ENCODE results near the gene PPP1R15A.
"Not testable (repeated sequence)": the region's sequence is repeated elsewhere in the genome, so short reads cannot be mapped to it uniquely, and the experiment has no call there.

The PPP1R15A gene

GRCh38 chr19:48918071-48918470 lies 45.9 kb downstream of the PPP1R15A start:
- no peak for DNase-seq

- DNase-seq: peak; percentile 8
Measured at GRCh38 chr19:48918801-48919247, 46.6 kb downstream of the PPP1R15A start.

- not testable (repeated sequence) for DNase-seq
Measured at GRCh38 chr19:48919271-48919670, 47.0 kb downstream of the PPP1R15A start.

DNA sequence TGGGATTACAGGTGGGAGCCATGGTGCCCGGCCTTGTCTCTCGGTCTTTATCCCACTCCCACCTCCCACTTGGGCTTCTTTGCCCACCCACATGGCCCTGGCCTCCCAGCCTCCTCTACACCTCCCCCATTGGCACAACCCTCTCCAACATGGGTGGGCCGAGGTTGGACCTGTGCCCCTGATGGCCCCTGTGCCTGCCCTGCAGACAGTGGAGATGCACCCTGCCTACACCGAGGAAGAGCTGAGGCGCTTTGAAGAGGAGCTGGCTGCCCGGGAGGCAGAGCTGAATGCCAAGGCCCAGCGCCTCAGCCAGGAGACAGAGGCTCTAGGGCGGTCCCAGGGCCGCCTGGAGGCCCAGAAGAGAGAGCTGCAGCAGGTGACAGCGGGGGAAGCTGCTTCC lies 48.7 kb downstream of the PPP1R15A start:
- no peak for DNase-seq

DNA sequence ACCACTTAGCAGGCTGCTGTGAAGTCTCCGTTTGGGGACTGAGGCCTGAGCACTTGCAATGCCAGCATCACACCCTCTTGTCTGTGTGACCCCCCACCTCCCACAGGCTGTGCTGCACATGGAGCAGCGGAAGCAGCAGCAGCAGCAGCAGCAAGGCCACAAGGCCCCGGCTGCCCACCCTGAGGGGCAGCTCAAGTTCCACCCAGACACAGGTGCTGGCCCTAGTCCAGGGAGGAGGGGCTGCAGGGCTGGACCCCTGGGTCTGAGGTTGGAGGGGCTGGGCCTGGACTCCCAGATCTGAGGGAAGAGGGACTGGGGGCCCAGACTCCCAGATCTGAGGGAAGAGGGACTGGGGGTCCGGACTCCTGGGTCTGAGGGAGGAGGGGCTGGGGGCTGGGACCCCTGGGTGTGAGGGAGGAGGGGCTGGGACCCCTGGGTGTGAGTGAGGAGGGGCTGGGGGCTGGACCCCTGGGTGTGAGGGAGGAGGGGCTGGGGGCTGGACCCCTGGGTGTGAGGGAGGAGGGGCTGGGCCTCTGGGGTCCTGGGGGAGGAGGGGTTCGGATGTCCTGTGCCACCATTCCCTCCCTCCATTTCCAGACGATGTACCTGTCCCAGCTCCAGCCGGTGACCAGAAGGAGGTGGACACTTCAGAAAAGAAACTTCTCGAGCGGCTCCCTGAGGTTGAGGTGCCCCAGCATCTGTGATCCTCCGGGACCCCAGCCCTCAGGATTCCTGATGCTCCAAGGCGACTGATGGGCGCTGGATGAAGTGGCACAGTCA lies 49.7 kb downstream of the PPP1R15A start:
- DNase-seq: no peak

DNA sequence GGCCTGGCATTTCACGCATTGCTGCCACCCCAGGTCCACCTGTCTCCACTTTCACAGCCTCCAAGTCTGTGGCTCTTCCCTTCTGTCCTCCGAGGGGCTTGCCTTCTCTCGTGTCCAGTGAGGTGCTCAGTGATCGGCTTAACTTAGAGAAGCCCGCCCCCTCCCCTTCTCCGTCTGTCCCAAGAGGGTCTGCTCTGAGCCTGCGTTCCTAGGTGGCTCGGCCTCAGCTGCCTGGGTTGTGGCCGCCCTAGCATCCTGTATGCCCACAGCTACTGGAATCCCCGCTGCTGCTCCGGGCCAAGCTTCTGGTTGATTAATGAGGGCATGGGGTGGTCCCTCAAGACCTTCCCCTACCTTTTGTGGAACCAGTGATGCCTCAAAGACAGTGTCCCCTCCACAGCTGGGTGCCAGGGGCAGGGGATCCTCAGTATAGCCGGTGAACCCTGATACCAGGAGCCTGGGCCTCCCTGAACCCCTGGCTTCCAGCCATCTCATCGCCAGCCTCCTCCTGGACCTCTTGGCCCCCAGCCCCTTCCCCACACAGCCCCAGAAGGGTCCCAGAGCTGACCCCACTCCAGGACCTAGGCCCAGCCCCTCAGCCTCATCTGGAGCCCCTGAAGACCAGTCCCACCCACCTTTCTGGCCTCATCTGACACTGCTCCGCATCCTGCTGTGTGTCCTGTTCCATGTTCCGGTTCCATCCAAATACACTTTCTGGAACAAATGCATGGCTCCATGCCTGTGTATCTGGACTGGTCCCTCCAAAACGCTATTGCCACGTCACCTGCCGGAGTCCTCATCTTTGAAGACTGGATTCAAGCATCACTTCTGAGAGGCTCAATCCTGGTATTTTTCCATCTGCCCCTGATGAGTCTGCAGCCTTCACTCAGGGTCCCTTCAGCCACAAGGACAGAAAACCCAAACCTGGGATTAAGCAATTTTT lies 50.6 kb downstream of the PPP1R15A start:
- DNase-seq: no peak

DNA sequence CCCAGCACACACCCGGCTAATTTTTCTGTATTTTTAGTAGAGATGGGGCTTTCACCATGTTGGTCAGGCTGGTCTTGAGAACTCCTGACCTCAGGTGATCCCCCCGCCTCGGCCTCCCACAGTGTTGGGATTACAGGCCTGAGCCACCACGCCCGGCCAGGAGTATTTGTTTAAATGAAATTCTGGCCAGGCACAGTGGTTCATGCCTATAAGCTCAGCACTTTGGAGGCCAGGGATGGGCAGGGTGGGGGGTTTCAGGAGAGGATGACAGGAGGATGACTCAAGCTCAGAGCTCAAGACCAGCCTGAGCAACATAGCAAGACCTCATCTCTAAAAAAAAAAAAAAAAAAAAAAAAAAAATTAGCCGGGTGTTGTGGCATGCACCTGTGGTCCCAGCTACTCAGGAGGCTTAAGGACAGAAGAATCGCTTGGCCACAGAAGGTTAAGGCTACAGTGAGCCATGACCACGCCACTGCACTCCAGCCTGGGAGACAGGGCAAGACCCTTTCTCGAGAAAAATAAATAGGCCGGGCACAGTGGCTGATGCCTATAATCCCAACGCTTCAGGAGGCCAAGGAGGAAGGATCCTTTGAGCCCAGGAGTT lies 53.1 kb downstream of the PPP1R15A start:
- DNase-seq: no peak
